Ramos (cell line): ENCODE data around the gene CRX.
"Not testable (repeated sequence)": the region's sequence is repeated elsewhere in the genome, so short reads cannot be mapped to it uniquely, and the experiment has no call there.

Experiments
- in situ Hi-C: fragments of 300-500 bp; cut with MboI; formaldehyde crosslinking; loops from one replicate; pipeline ENCODE4 v1.14.3; 2022; ENCODE audit warnings: low sequenced_read_pairs; ENCODE audit not compliant: unreplicated experiment

CRX gene

GRCh38 chr19:47821460-47822020 is at the start of gene CRX:
CRX (plus strand) TSS chr19:47821937; CDS start chr19:47834444, 12,507 bp downstream.
- in situ Hi-C loops = no loop called here

GRCh38 chr19:47776568-47776967 is 45.2 kb upstream of the CRX start:
- in situ Hi-C loops = no loop called here

GRCh38 chr19:47777245-47778048 is 44.3 kb upstream of the CRX start:
- in situ Hi-C loops = not testable (repeated sequence)

- in situ Hi-C loops = no loop called here
Observed at GRCh38 chr19:47778049-47778953, 43.4 kb upstream of the CRX start, which contains the start of gene SELENOW. SELENOW (plus strand) TSS chr19:47778703; CDS start chr19:47778786, 83 bp downstream.

- in situ Hi-C loops = no loop called here
Observed at GRCh38 chr19:47778954-47779351, 42.8 kb upstream of the CRX start.

- in situ Hi-C loops = no loop called here
Observed at GRCh38 chr19:47779524-47780214, 42.1 kb upstream of the CRX start.

- in situ Hi-C loops = no loop called here
Observed at GRCh38 chr19:47780215-47780551, 41.6 kb upstream of the CRX start.

- in situ Hi-C loops = no loop called here
Observed at GRCh38 chr19:47781590-47782262, 40.0 kb upstream of the CRX start.

GRCh38 chr19:47786566-47786965 is 35.2 kb upstream of the CRX start:
- in situ Hi-C loops = no loop called here

- in situ Hi-C loops = not testable (repeated sequence)
Observed at GRCh38 chr19:47787307-47787706, 34.4 kb upstream of the CRX start.

GRCh38 chr19:47789811-47790210 is 31.9 kb upstream of the CRX start:
- in situ Hi-C loops = not testable (repeated sequence)

GRCh38 chr19:47790398-47790814 is 31.3 kb upstream of the CRX start:
- in situ Hi-C loops = no loop called here

- in situ Hi-C loops = no loop called here
Observed at GRCh38 chr19:47792616-47793015, 29.1 kb upstream of the CRX start.

GRCh38 chr19:47794526-47794925 is 27.2 kb upstream of the CRX start:
- in situ Hi-C loops = no loop called here

GRCh38 chr19:47796785-47797184 is 25.0 kb upstream of the CRX start:
- in situ Hi-C loops = no loop called here

GRCh38 chr19:47797996-47798903 is 23.5 kb upstream of the CRX start:
- in situ Hi-C loops = no loop called here

- in situ Hi-C loops = no loop called here
Observed at GRCh38 chr19:47798904-47799266, 22.9 kb upstream of the CRX start.

GRCh38 chr19:47801270-47801669 is 20.5 kb upstream of the CRX start:
- in situ Hi-C loops = no loop called here

GRCh38 chr19:47802521-47803043 is 19.2 kb upstream of the CRX start:
- in situ Hi-C loops = no loop called here
